NK-92 treated with Interleukin-12 subunit alpha and Interleukin-12 subunit beta, amount 100 ng/mL, for 24 hours (cell line): ENCODE data around the gene ICOS.

ENCODE experiments used
- DNase-seq: peaks from one replicate; lab custom pipeline; 2025; lab: John Stamatoyannopoulos, UW

Gene ICOS

DNA sequence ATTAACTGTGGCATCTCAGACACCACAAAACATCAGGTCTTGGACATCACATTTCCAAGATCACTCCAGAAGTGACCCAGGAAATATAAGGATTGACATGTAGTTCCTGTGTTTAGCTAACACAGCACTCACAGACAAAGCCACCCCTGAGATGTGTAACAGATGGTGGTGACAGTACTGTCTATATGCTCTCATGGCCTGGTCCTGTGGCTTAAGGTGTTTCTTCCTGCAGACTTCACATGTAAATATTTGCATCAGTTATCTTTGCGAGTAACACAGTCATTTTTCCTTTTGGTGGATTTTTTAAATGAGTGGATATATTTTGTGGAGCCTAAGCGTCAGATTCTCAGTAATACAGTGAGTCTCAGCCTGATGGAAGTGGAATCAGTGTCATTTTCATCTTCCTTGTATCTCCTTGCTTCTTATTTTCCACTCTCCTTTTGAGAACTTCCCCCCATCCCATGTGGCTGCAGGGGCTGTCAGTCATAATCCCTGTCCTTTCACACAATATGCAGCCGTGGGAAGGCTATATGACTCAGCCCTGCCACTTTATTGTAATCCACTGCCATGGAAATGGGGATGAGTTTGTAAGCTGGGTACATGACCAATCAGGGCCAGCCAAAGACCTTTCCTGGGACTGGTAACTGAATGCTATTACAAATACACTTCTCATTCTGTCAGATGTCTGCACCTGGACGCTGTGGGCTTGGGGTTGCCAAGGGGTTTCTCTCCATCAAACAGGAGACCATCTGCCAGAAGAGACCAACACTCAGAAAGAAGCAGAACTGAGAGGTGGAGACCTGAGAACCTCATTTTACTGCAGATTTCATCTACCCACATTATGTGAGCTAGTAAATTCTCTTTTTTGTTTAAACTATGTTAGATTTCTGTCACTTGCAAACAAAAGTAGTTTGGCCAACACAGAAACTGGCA lies 74.3 kb downstream of the ICOS start:
- DNase-seq: no peak
